ENCODE measurements around the gene ODAD4.
A peak's percentile ranks its signal among the peaks of the same experiment; 100 is the strongest.

ODAD4 gene

GRCh38 chr17:41971721-41972523 is 41.5 kb downstream of the ODAD4 start:
- no peak for DNase-seq (ENCODE audit: low read depth)

- DNase-seq (ENCODE audit: low read depth), result no peak
Observed at GRCh38 chr17:41972571-41973407, 42.4 kb downstream of the ODAD4 start.

- no peak for DNase-seq (ENCODE audit: low read depth)
Observed at GRCh38 chr17:41973408-41973811, 43.0 kb downstream of the ODAD4 start.

- DNase-seq (ENCODE audit: low read depth), result no peak
Observed at GRCh38 chr17:41974031-41974430, 43.6 kb downstream of the ODAD4 start.

GRCh38 chr17:41974658-41975057 is 44.2 kb downstream of the ODAD4 start:
- DNase-seq (ENCODE audit: low read depth), result no peak

GRCh38 chr17:41975099-41976083 is 45.0 kb downstream of the ODAD4 start:
- peak; percentile 22 for DNase-seq (ENCODE audit: low read depth)

GRCh38 chr17:41976142-41976768 is 45.8 kb downstream of the ODAD4 start:
- DNase-seq (ENCODE audit: low read depth), result no peak

GRCh38 chr17:41977991-41978390 is 47.6 kb downstream of the ODAD4 start:
- DNase-seq (ENCODE audit: low read depth), result no peak

- DNase-seq (ENCODE audit: low read depth), result peak; percentile 36
Observed at GRCh38 chr17:41982026-41982760, 51.8 kb downstream of the ODAD4 start.

- no peak for DNase-seq (ENCODE audit: low read depth)
Observed at GRCh38 chr17:41984454-41984853, 54.0 kb downstream of the ODAD4 start.

- DNase-seq (ENCODE audit: low read depth), result no peak
Observed at GRCh38 chr17:41985919-41986318, 55.5 kb downstream of the ODAD4 start.

GRCh38 chr17:41986634-41987033 is 56.2 kb downstream of the ODAD4 start:
- DNase-seq (ENCODE audit: low read depth), result no peak

- no peak for DNase-seq (ENCODE audit: low read depth)
Observed at GRCh38 chr17:41987642-41988041, 57.2 kb downstream of the ODAD4 start.

- no peak for DNase-seq (ENCODE audit: low read depth)
Observed at GRCh38 chr17:41988418-41988817, 58.0 kb downstream of the ODAD4 start.

- DNase-seq (ENCODE audit: low read depth), result no peak
Observed at GRCh38 chr17:41989702-41990419, 59.4 kb downstream of the ODAD4 start.

- DNase-seq (ENCODE audit: low read depth), result peak; percentile 23
Observed at GRCh38 chr17:41992576-41992975, 62.2 kb downstream of the ODAD4 start.

GRCh38 chr17:41996855-41997164 is 66.4 kb downstream of the ODAD4 start:
- DNase-seq (ENCODE audit: low read depth), result no peak

- no peak for DNase-seq (ENCODE audit: low read depth)
Observed at GRCh38 chr17:41998497-41998896, 68.1 kb downstream of the ODAD4 start.

GRCh38 chr17:42000413-42001133 is 70.2 kb downstream of the ODAD4 start:
- no peak for DNase-seq (ENCODE audit: low read depth)

GRCh38 chr17:42001729-42002128 is 71.3 kb downstream of the ODAD4 start:
- no peak for DNase-seq (ENCODE audit: low read depth)
